CD14-positive monocyte (primary cell): ENCODE data around the gene CDH13. TPM values are rescaled to one million over a fixed set of nuclear protein-coding genes. Genes with fewer than 3 reads are reported as not detected.

ENCODE experiments used
- DNase-seq, 3 donors: peaks; one replicate each; pipeline ENCODE4 v3.0.0-alpha.2; 2011 to 2022
- H2AFZ ChIP-seq: 2 replicates; pipeline ENCODE4 v1.6.0; 2012; ENCODE audit warnings: mild to moderate bottlenecking, low read depth, low read length, inconsistent platforms; ENCODE audit not compliant: insufficient read depth, poor library complexity, severe bottlenecking
- H3K27ac ChIP-seq, 2 donors: 1 replicate in 1 of 2; 2 replicates in 1 of 2; pipeline ENCODE4 v1.5.1; 2012 to 2013; ENCODE audit warnings: low read length in 2 of 2, control low read depth in 1 of 2, inconsistent platforms in 1 of 2, low read depth in 1 of 2, mild to moderate bottlenecking in 1 of 2
- H3K27me3 ChIP-seq, 2 donors: one replicate each; pipeline versions ENCODE4 v1.6.0 to v1.6.1; 2011 to 2013; ENCODE audit warnings: low read length in 2 of 2; ENCODE audit not compliant: control insufficient read depth in 2 of 2, insufficient read depth in 2 of 2
- H3K36me3 ChIP-seq, 2 donors: replicated peaks in 1 of 2; 1 replicate in 1 of 2; 2 replicates in 1 of 2; pipeline versions ENCODE4 v1.5.1 to v1.6.1; 2012 to 2013; ENCODE audit warnings: low read length in 2 of 2, control low read depth in 1 of 2, inconsistent platforms in 1 of 2, mild to moderate bottlenecking in 1 of 2; ENCODE audit not compliant: insufficient read depth in 2 of 2, control insufficient read depth in 1 of 2
- H3K4me1 ChIP-seq, 2 donors: 1 replicate in 1 of 2; 2 replicates in 1 of 2; pipeline versions ENCODE4 v1.5.1 to v1.6.1; 2012 to 2013; ENCODE audit warnings: low read length in 2 of 2, control low read depth in 1 of 2, inconsistent platforms in 1 of 2, mild to moderate bottlenecking in 1 of 2, moderate library complexity in 1 of 2; ENCODE audit not compliant: insufficient read depth in 2 of 2, control insufficient read depth in 1 of 2
- H3K4me2 ChIP-seq: replicated peaks from 2 replicates; pipeline ENCODE3; 2012; ENCODE audit warnings: low read length, moderate library complexity, mild to moderate bottlenecking; ENCODE audit not compliant: poor library complexity, severe bottlenecking; ENCODE audit errors: extremely low read depth
- H3K4me3 ChIP-seq, 3 experiments: fragments of 200-600 bp in 1 of 3; sonication (generic) in 1 of 3; replicated peaks in 1 of 3; 1 replicate in 2 of 3; 2 replicates in 1 of 3; pipeline ENCODE4 v1.5.1; 2011 to 2013; ENCODE audit warnings: low read length in 3 of 3, mild to moderate bottlenecking in 3 of 3, control low read depth in 2 of 3, low read depth in 2 of 3, inconsistent platforms in 1 of 3, moderate library complexity in 1 of 3
- H3K79me2 ChIP-seq: 2 replicates; pipeline ENCODE4 v1.6.0; 2012; ENCODE audit warnings: mild to moderate bottlenecking, control low read depth, inconsistent platforms, low read length, moderate library complexity; ENCODE audit not compliant: insufficient read depth
- H3K9ac ChIP-seq: 2 replicates; pipeline ENCODE4 v1.6.0; 2017; ENCODE audit warnings: low read length, mild to moderate bottlenecking; ENCODE audit not compliant: insufficient read depth, poor library complexity, severe bottlenecking
- H3K9me3 ChIP-seq, 2 donors: replicated peaks in 1 of 2; 1 replicate in 1 of 2; 2 replicates in 1 of 2; pipeline versions ENCODE4 v1.5.1 to v1.6.1; 2012 to 2013; ENCODE audit warnings: low read length in 2 of 2, control low read depth in 1 of 2; ENCODE audit not compliant: control insufficient read depth in 1 of 2, insufficient read depth in 1 of 2
- H4K20me1 ChIP-seq: 2 replicates; pipeline ENCODE4 v1.6.0; 2012; ENCODE audit warnings: mild to moderate bottlenecking, low read length, control low read depth, moderate library complexity; ENCODE audit not compliant: insufficient read depth
- H3K27ac Mint-ChIP-seq, 7 donors: one replicate each; pipeline ENCODE4 v1.8.0; 2020; ENCODE audit warnings: mild to moderate bottlenecking in 7 of 7, mixed read lengths in 7 of 7, moderate library complexity in 6 of 7, inconsistent platforms in 2 of 7
- H3K27me3 Mint-ChIP-seq, 3 donors: one replicate each; pipeline ENCODE4 v1.8.0; 2021 to 2022; ENCODE audit warnings: low read depth in 3 of 3, mild to moderate bottlenecking in 3 of 3, mixed read lengths in 3 of 3, moderate library complexity in 3 of 3, inconsistent platforms in 1 of 3
- H3K36me3 Mint-ChIP-seq, 2 donors: one replicate each; pipeline ENCODE4 v1.8.0; 2020; ENCODE audit warnings: mixed read lengths in 2 of 2, inconsistent platforms in 1 of 2, mild to moderate bottlenecking in 1 of 2
- H3K4me1 Mint-ChIP-seq: one replicate; pipeline ENCODE4 v1.8.0; 2020; ENCODE audit warnings: mild to moderate bottlenecking, mixed read lengths
- H3K4me3 Mint-ChIP-seq, 2 donors: one replicate each; pipeline ENCODE4 v1.8.0; 2020; ENCODE audit warnings: mild to moderate bottlenecking in 2 of 2, mixed read lengths in 2 of 2, moderate library complexity in 1 of 2
- H3K9me3 Mint-ChIP-seq, 7 donors: one replicate each; pipeline ENCODE4 v1.8.0; 2020 to 2022; ENCODE audit warnings: mixed read lengths in 7 of 7, mild to moderate bottlenecking in 6 of 7, moderate library complexity in 6 of 7, inconsistent platforms in 2 of 7
- WGBS: methylation state at CpG from one replicate; pipeline ENCODE4 v1.1.5; 2013; ENCODE audit warnings: missing lambda C conversion rate; ENCODE audit not compliant: insufficient coverage; 5-methylcytosine and 5-hydroxymethylcytosine counted together
- intact Hi-C, 2 donors: fragments of 100-400 bp; cut with micrococcal nuclease; formaldehyde crosslinking; loops; one replicate each; pipeline versions ENCODE4 v1.15.0 to v1.15.1; 2023
- polyA plus RNA-seq, 3 donors: library from polyadenylated mRNA; depleted of rRNA in 1 of 3; unstranded in 2 of 3; stranded (reverse) in 1 of 3; fragments of 300-500 nt in 2 of 3; fragments of >200 nt in 1 of 3; fragmentation: Illumina TruSeq in 2 of 3; gene quantifications; 1 replicate in 2 of 3; 2 replicates in 1 of 3; pipeline ENCODE4 v1.2.3, GENCODE V29; 2012 to 2021
- TF ChIP-seq, protein P1 (sequence below): fragments of 200-600 bp; IDR thresholded peaks from one replicate; pipeline ENCODE4 v1.8.0; 2022; ENCODE audit warnings: antibody characterized with exemption, mild to moderate bottlenecking

CDH13 gene
- polyA plus RNA-seq, 3 donors = 0.13 to 0.19 TPM; not detected in 1

DNA sequence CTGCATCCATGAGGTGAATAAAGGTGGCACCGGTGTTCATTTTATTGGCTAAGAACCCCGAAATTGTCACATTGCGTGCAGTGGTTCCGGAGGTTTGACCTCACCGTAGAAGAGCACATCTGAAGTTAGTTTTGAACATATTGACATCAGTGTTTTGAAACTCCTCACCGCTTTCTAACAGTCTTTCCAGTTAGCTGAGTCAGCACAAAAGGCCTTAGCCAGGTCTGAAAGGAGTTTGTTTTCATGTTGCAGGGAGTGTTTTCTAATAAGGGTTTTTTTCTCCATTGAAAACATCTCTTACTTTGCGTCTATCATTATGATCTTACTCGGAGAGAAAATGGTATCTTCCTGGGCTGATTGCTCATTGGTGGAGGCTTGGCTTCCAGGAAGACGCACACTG lies 1006.5 kb downstream of the CDH13 start:
- H3K36me3 ChIP-seq = no peaks in the 10 kb centered on the region
- TF ChIP-seq, protein P1, sequence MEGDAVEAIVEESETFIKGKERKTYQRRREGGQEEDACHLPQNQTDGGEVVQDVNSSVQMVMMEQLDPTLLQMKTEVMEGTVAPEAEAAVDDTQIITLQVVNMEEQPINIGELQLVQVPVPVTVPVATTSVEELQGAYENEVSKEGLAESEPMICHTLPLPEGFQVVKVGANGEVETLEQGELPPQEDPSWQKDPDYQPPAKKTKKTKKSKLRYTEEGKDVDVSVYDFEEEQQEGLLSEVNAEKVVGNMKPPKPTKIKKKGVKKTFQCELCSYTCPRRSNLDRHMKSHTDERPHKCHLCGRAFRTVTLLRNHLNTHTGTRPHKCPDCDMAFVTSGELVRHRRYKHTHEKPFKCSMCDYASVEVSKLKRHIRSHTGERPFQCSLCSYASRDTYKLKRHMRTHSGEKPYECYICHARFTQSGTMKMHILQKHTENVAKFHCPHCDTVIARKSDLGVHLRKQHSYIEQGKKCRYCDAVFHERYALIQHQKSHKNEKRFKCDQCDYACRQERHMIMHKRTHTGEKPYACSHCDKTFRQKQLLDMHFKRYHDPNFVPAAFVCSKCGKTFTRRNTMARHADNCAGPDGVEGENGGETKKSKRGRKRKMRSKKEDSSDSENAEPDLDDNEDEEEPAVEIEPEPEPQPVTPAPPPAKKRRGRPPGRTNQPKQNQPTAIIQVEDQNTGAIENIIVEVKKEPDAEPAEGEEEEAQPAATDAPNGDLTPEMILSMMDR = no peak
- DNase-seq = no peak
- 93% methylated on average over 6 of the region's 9 CpGs for WGBS
- Mint-ChIP-seq H3K4me1 (no peaks in the 10 kb centered on the region), H3K36me3 (no peaks in the 10 kb centered on the region), H3K4me3 (no peak overlapping the region), H3K27me3 (peaks cover 0 to 5% (median 3%) of the 10 kb centered on the region in 3 donors), H3K27ac (no peak overlapping the region), H3K9me3 (peaks cover 0 to 10% (median 0%) of the 10 kb centered on the region in 7 donors)
- H3K79me2 ChIP-seq = no peaks in the 10 kb centered on the region
- H3K4me1 ChIP-seq = no peaks in the 10 kb centered on the region
- H3K27me3 ChIP-seq = no peaks in the 10 kb centered on the region
- no peak overlapping the region for H2AFZ ChIP-seq
- no peak overlapping the region for H3K4me3 ChIP-seq
- H3K9ac ChIP-seq = no peak overlapping the region
- H3K4me2 ChIP-seq = no peak overlapping the region
- H4K20me1 ChIP-seq = no peaks in the 10 kb centered on the region
- intact Hi-C loops = no loop called here
- H3K27ac ChIP-seq = no peak overlapping the region
- no peaks in the 10 kb centered on the region for H3K9me3 ChIP-seq

DNA sequence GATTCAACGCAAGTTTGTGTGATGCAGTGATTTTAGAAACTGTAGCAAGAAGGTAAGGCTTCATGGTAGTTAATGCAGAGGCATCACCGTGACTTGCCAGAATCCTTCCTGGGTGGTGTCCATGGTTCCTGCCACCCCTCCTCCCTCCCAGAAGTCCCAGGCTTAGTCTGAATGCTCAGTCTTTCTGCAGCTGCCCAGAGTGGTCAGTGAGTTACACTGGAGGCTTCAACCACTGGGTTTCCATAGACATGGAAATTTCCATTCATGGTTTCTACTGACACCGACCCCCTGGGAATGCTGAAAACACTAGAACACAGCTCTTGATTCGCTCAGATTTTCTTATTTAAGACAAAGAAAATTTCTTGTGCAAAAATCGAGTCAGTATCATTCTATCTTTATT lies 1021.6 kb downstream of the CDH13 start:
- 48% methylated on average over 3 of the region's 5 CpGs for WGBS
- H3K36me3 ChIP-seq = no peaks in the 10 kb centered on the region
- no peak overlapping the region for H3K4me3 Mint-ChIP-seq
- no peak overlapping the region for H3K27ac ChIP-seq
- no peaks in the 10 kb centered on the region for H4K20me1 ChIP-seq
- TF ChIP-seq, protein P1 = no peak
- H3K79me2 ChIP-seq = no peaks in the 10 kb centered on the region
- no peak overlapping the region for H3K27ac Mint-ChIP-seq
- H3K36me3 Mint-ChIP-seq = no peaks in the 10 kb centered on the region
- H3K4me3 ChIP-seq = no peak overlapping the region
- no peak overlapping the region for H3K4me2 ChIP-seq
- intact Hi-C loops = no loop called here
- no peak for DNase-seq
- no peaks in the 10 kb centered on the region for H3K4me1 Mint-ChIP-seq
- H3K4me1 ChIP-seq = no peaks in the 10 kb centered on the region
- peaks cover 5 to 8% (median 8%) of the 10 kb centered on the region in 3 donors for H3K27me3 Mint-ChIP-seq
- H3K27me3 ChIP-seq = peaks cover 2 to 3% of the 10 kb centered on the region in 2 donors
- no peak overlapping the region for H2AFZ ChIP-seq
- no peak overlapping the region for H3K9ac ChIP-seq
- no peaks in the 10 kb centered on the region for H3K9me3 ChIP-seq
- peaks cover 0 to 5% (median 0%) of the 10 kb centered on the region in 7 donors for H3K9me3 Mint-ChIP-seq
